Measurements from ENCODE around the gene ANTXR1. TPM values are rescaled to one million over a fixed set of nuclear protein-coding genes. Genes with fewer than 3 reads are reported as not detected.

ANTXR1 gene
- total RNA-seq, 1 experiment from 2014 or later: 181 TPM

DNA sequence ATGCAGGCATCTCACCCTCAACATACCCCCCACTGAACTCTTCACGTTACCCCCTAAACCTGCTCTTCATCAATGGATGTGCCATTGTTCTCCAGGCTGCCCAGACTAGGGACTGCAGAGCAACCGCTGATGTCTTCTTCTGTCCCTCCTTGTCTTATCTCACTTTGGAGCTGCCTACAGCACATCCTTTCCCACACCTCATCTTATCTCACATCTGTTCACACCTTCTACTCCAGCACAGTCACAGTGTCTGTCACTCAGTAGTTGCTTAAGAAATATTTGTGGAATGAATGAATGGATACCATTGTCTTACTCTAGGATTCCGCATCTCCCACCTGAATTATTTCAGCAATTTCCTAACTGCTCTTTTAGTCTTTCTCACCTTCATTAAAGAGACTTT, 144.5 kb downstream of the ANTXR1 start:
- BruUV-seq (replicated peaks): no TSS peak
- no peak for DNase-seq (ENCODE audit: low spot score)
- intact Hi-C loops (cut with micrococcal nuclease; ENCODE audit: unreplicated experiment): no loop called here
- no peak for TF ChIP-seq EZH2 (IDR thresholded peaks at IDR 0.05; ENCODE audit: borderline replicate concordance, low read depth, low read length, poor library complexity, severe bottlenecking)
- TF ChIP-seq CTCF (conservative IDR thresholded peaks at IDR 0.05; ENCODE audit: low read depth, low read length): no peak
- H3K4me1 ChIP-seq (ENCODE audit: insufficient read depth, low read length, poor library complexity, severe bottlenecking): peaks cover 12% of the 10 kb centered on the region
- no peak overlapping the region for H3K4me3 ChIP-seq (ENCODE audit: low read depth, low read length, poor library complexity, severe bottlenecking)
- POLR2A ChIA-PET (ENCODE audit: low non-redundant PET): no interaction called here
- CTCF ChIA-PET: no interaction called here
- H3K27ac ChIP-seq (ENCODE audit: low read depth, low read length, poor library complexity, severe bottlenecking): no peak overlapping the region
- no peaks in the 10 kb centered on the region for H3K9me3 ChIP-seq (ENCODE audit: low read depth, low read length, poor library complexity, severe bottlenecking)
- H3K36me3 ChIP-seq (ENCODE audit: insufficient read depth, low read length, poor library complexity, severe bottlenecking): peaks cover 34% of the 10 kb centered on the region
- H3K27me3 ChIP-seq (replicated peaks; ENCODE audit: insufficient read depth, low read depth, low read length, poor library complexity): no peaks in the 10 kb centered on the region

DNA sequence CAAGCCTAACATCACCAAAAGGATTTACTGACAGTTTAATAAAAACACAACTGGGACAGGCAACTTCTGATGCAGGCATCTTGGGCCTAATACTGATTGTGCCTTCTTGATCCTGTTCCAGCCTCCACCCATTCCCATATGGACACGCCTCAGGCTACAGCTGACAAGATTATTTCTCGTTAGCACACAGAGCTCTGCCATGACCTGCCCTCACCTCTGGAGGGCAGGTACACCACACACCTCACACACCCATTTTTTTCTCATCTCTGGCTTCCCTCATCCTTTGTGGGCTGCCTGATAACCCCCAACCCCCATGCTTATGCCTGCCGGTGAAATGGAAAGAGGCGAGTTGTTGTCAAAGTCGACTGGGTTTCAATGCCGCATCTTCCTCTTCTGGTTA, 147.0 kb downstream of the ANTXR1 start:
- H3K36me3 ChIP-seq (ENCODE audit: insufficient read depth, low read length, poor library complexity, severe bottlenecking): peaks cover 16% of the 10 kb centered on the region
- intact Hi-C loops (cut with micrococcal nuclease; ENCODE audit: unreplicated experiment): no loop called here
- no peak for DNase-seq (ENCODE audit: low spot score)

GRCh38 chr2:69162057-69162456, 149.1 kb downstream of the ANTXR1 start:
- intact Hi-C loops (cut with micrococcal nuclease; ENCODE audit: unreplicated experiment): no loop called here
- no peak overlapping the region for H3K4me3 ChIP-seq (ENCODE audit: low read depth, low read length, poor library complexity, severe bottlenecking)
- ChIA-PET CTCF (interaction anchor here (0.6 kb wide), 1 partner anchor 266 kb away, joined by 3 read pairs; no protein-coding TSS in a partner anchor), POLR2A (ENCODE audit: low non-redundant PET) (no interaction called here)
- DNase-seq (ENCODE audit: low spot score): no peak
- TF ChIP-seq CTCF (conservative IDR thresholded peaks at IDR 0.05; ENCODE audit: low read depth, low read length) (no peak), EZH2 (IDR thresholded peaks at IDR 0.05; ENCODE audit: borderline replicate concordance, low read depth, low read length, poor library complexity, severe bottlenecking) (no peak)
- BruUV-seq (replicated peaks): no TSS peak
- no peak overlapping the region for H3K27ac ChIP-seq (ENCODE audit: low read depth, low read length, poor library complexity, severe bottlenecking)
- H3K9me3 ChIP-seq (ENCODE audit: low read depth, low read length, poor library complexity, severe bottlenecking): no peaks in the 10 kb centered on the region
- no peaks in the 10 kb centered on the region for H3K27me3 ChIP-seq (replicated peaks; ENCODE audit: insufficient read depth, low read depth, low read length, poor library complexity)
- no peaks in the 10 kb centered on the region for H3K4me1 ChIP-seq (ENCODE audit: insufficient read depth, low read length, poor library complexity, severe bottlenecking)
- H3K36me3 ChIP-seq (ENCODE audit: insufficient read depth, low read length, poor library complexity, severe bottlenecking): peaks cover 12% of the 10 kb centered on the region

More for the DNA sequence above, 147.0 kb downstream of the ANTXR1 start:
- ChIA-PET POLR2A (ENCODE audit: low non-redundant PET) (no interaction called here), CTCF (no interaction called here)
- no TSS peak for BruUV-seq (replicated peaks)
- H3K27ac ChIP-seq (ENCODE audit: low read depth, low read length, poor library complexity, severe bottlenecking): no peak overlapping the region
- no peak overlapping the region for H3K4me3 ChIP-seq (ENCODE audit: low read depth, low read length, poor library complexity, severe bottlenecking)
- H3K9me3 ChIP-seq (ENCODE audit: low read depth, low read length, poor library complexity, severe bottlenecking): no peaks in the 10 kb centered on the region
- H3K4me1 ChIP-seq (ENCODE audit: insufficient read depth, low read length, poor library complexity, severe bottlenecking): no peaks in the 10 kb centered on the region
- no peaks in the 10 kb centered on the region for H3K27me3 ChIP-seq (replicated peaks; ENCODE audit: insufficient read depth, low read depth, low read length, poor library complexity)
- no peak for TF ChIP-seq EZH2 (IDR thresholded peaks at IDR 0.05; ENCODE audit: borderline replicate concordance, low read depth, low read length, poor library complexity, severe bottlenecking)
- TF ChIP-seq CTCF (conservative IDR thresholded peaks at IDR 0.05; ENCODE audit: low read depth, low read length): no peak

All from A673 (cell line).